Measurements from ENCODE around the gene SEPTIN14. TPM values are rescaled to one million over a fixed set of nuclear protein-coding genes. Genes with fewer than 3 reads are reported as not detected.

The SEPTIN14 gene
- total and polyA plus RNA-seq, 8 donors: not detected

DNA sequence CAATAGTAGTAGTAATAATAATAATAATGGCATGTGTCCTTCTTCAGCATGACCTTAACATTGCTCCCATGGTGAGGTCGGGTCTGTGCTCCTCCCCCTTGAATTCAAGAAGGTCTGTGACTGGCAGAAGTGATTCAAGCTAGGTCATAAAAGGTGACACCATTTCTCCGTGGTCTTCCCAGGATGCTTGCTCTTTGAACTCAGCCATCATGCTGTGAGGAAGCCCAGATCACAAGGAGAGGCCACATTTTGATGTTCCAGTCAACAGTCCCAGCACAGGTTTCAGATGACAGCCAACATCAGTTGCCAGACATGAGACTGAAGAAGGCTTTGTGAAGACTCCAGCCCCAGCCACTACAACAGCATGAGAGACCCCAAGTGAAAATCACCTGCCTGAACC, 83.9 kb downstream of the SEPTIN14 start:
- peaks cover 0 to 5% (median 0%) of the 10 kb centered on the region in 4 donors for H3K4me1 ChIP-seq
- WGBS, 5 donors: 29 to 42% (median 33%) methylated on average over 2 of the region's 2 CpGs

DNA sequence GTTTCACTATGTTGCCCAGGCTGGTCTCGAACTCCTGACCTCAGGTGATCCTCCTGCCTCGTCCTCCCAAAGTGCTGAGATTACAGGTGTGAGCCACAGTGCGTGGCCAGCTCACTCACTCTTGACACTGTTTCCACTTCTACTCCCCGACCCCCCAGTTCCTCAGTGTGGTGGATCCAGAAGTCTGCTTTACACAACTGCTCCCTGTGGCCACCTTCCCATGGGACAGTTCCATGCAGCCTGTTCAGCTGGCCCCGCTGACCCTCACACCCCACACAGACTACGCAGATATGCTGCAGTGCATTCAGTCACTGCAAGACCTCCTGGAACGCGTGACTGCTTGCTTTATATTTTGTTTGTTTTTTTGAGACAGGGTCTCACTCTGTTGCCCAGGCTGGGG, 86.4 kb downstream of the SEPTIN14 start:
- Histone ChIP-seq H3K27me3 (no peaks in the 10 kb centered on the region), H3K4me1 (peaks cover 0 to 5% (median 0%) of the 10 kb centered on the region in 4 donors), H3K36me3 (no peaks in the 10 kb centered on the region), H3K9me3 (no peaks in the 10 kb centered on the region), H3K27ac (no peak overlapping the region), H3K4me3 (no peak overlapping the region)
- TF ChIP-seq, protein P1, sequence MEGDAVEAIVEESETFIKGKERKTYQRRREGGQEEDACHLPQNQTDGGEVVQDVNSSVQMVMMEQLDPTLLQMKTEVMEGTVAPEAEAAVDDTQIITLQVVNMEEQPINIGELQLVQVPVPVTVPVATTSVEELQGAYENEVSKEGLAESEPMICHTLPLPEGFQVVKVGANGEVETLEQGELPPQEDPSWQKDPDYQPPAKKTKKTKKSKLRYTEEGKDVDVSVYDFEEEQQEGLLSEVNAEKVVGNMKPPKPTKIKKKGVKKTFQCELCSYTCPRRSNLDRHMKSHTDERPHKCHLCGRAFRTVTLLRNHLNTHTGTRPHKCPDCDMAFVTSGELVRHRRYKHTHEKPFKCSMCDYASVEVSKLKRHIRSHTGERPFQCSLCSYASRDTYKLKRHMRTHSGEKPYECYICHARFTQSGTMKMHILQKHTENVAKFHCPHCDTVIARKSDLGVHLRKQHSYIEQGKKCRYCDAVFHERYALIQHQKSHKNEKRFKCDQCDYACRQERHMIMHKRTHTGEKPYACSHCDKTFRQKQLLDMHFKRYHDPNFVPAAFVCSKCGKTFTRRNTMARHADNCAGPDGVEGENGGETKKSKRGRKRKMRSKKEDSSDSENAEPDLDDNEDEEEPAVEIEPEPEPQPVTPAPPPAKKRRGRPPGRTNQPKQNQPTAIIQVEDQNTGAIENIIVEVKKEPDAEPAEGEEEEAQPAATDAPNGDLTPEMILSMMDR (IDR thresholded peaks at IDR 0.05): no peak
- TF ChIP-seq POLR2A (IDR thresholded peaks at IDR 0.05) (no peak), POLR2AphosphoS5 (IDR thresholded peaks at IDR 0.05) (no peak), EP300 (IDR thresholded peaks at IDR 0.05) (no peak)
- intact Hi-C loops (cut with DNase I; ENCODE audit: low total_unique reads): no loop called here
- 92 to 97% (median 94%) methylated on average over 8 of the region's 8 CpGs for WGBS, 5 donors
- DNase-seq: no peak

More for the DNA sequence above, 83.9 kb downstream of the SEPTIN14 start:
- no peak for TF ChIP-seq EP300 (IDR thresholded peaks at IDR 0.05)
- TF ChIP-seq, protein P1 (IDR thresholded peaks at IDR 0.05): no peak
- no peak for TF ChIP-seq POLR2A (IDR thresholded peaks at IDR 0.05)
- TF ChIP-seq POLR2AphosphoS5 (IDR thresholded peaks at IDR 0.05): no peak
- DNase-seq: no peak
- Histone ChIP-seq H3K27ac (no peak overlapping the region), H3K4me3 (no peak overlapping the region), H3K27me3 (no peaks in the 10 kb centered on the region), H3K9me3 (no peaks in the 10 kb centered on the region), H3K36me3 (no peaks in the 10 kb centered on the region)
- intact Hi-C loops (cut with DNase I; ENCODE audit: low total_unique reads): no loop called here

DNA sequence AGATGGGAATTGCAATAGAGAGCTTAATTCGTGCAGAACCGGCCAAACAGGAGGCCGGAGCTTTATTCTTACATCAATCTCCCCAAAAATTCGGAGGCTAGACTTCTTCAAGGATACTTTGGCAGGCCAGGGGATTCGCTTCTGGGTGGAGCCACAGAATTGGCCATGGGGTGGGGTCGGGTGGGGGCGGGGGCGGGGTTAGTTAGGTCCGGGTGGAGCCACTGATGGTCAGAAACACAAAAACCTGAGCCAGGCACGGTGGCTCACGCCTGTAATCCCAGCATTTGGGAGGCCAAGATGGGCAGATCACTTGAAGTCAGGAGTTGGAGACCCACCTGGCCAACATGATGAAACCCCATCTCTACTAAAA, 87.5 kb downstream of the SEPTIN14 start:
- no peak for DNase-seq
- TF ChIP-seq, protein P1 (IDR thresholded peaks at IDR 0.05): no peak
- no peak for TF ChIP-seq POLR2A (IDR thresholded peaks at IDR 0.05)
- no peak for TF ChIP-seq POLR2AphosphoS5 (IDR thresholded peaks at IDR 0.05)
- no peak for TF ChIP-seq EP300 (IDR thresholded peaks at IDR 0.05)
- no peaks in the 10 kb centered on the region for H3K9me3 ChIP-seq
- H3K4me1 ChIP-seq: peaks cover 0 to 5% (median 0%) of the 10 kb centered on the region in 4 donors
- peak overlapping the region in 2 of 5 donors; percentile 10 to 20 for H3K27ac ChIP-seq
- intact Hi-C loops (cut with DNase I; ENCODE audit: low total_unique reads): no loop called here
- no peaks in the 10 kb centered on the region for H3K27me3 ChIP-seq
- WGBS, 5 donors: 18 to 43% (median 35%) methylated on average over 10 to 11 of the region's 11 CpGs
- H3K4me3 ChIP-seq: no peak overlapping the region
- H3K36me3 ChIP-seq: no peaks in the 10 kb centered on the region

DNA sequence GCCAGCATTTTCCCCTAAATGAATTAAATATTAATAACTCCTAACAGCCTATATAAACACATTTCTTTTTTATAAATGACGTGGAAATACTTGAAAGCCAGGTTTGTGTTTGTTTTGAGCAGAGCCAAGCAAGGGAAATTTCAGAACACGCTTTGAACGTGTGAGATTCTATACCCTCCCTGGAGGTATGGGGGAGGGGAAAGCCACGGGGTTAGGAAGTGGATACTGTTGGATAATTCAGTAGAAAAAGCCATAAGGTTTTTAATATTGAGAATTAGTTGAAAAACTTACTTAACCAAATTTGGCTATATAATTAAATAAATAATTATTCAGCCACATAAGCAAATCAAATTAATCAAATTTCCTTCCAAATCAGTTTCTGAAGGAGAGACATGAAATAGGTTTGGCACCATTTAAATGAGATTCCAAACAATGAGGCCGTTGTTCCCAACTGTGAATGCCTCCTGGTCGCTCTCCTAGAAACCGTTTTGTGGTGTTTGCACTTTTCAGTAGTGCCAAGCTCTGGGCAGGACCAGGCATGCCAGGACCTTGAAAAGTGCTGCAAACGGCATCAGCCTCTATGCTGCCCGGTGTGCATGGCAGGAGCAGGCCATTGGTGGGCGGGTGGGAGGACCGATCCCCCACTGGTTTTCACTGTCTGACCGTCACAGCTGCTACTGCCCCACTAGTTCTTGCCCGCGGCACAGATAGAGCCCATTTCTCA, 88.1 kb downstream of the SEPTIN14 start:
- H3K9me3 ChIP-seq: no peaks in the 10 kb centered on the region
- peak overlapping the region in 4 of 5 donors; percentile 8 to 72 (median 18) for H3K27ac ChIP-seq
- peaks cover 0 to 5% (median 0%) of the 10 kb centered on the region in 4 donors for H3K4me1 ChIP-seq
- intact Hi-C loops (cut with DNase I; ENCODE audit: low total_unique reads): no loop called here
- TF ChIP-seq POLR2A (IDR thresholded peaks at IDR 0.05): no peak
- no peak for TF ChIP-seq POLR2AphosphoS5 (IDR thresholded peaks at IDR 0.05)
- no peak for TF ChIP-seq EP300 (IDR thresholded peaks at IDR 0.05)
- TF ChIP-seq, protein P1 (IDR thresholded peaks at IDR 0.05): no peak
- no peaks in the 10 kb centered on the region for H3K36me3 ChIP-seq
- WGBS, 5 donors: 19 to 45% (median 32%) methylated on average over 14 of the region's 14 CpGs
- H3K27me3 ChIP-seq: no peaks in the 10 kb centered on the region
- no peak overlapping the region for H3K4me3 ChIP-seq
- DNase-seq: peak in 1 of 2 donors; percentile 20
